Measurements from ENCODE around the gene FAM168A. TPM values are rescaled to one million over a fixed set of nuclear protein-coding genes. Genes with fewer than 3 reads are reported as not detected.

Gene FAM168A
- total RNA-seq, 1 experiment from 2014 or later = 21.1 TPM

DNA sequence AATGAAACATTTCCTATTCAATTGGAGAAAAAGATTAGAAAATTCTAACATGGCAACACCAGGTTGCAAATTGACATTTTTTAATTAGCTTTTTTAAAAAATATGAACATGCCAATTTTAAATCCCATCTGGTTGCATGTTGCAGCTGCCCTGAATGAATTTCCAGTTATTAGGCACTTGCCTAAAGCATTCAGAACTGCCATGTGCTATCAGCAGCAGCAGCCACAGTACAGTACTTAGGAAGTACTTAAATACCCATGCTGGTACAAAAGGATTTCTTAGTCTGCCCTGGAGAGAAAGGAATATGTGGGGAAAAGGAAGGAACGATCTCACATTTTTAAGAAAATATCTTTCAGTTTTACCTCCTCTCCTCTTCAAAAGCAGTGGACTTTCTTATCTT lies 46.2 kb downstream of the FAM168A start:
- Histone ChIP-seq H2AK5ac (ENCODE audit: insufficient read length, low read length) (no peak overlapping the region), H4K91ac (ENCODE audit: insufficient read length, low read depth, low read length) (no peak overlapping the region), H3K23me2 (ENCODE audit: insufficient read length, low read depth, low read length, poor library complexity, severe bottlenecking) (no peaks in the 10 kb centered on the region), H4K20me1 (ENCODE audit: control insufficient read depth, insufficient read depth, insufficient read length) (no peaks in the 10 kb centered on the region), H3K27ac (ENCODE audit: insufficient read length, low read depth, low read length) (no peak overlapping the region), H3K27me3 (ENCODE audit: insufficient read depth, low read length) (no peaks in the 10 kb centered on the region), H3K18ac (ENCODE audit: insufficient read length, low read depth, low read length) (no peak overlapping the region), H3K4me1 (ENCODE audit: insufficient read depth, low read length) (peaks cover 7% of the 10 kb centered on the region), H3K9ac (ENCODE audit: extremely low read depth, insufficient read length, low read length) (no peak overlapping the region), H3K23ac (ENCODE audit: insufficient read length, low read depth, low read length) (no peak overlapping the region), H3K9me3 (ENCODE audit: control insufficient read depth, low read depth, low read length) (no peaks in the 10 kb centered on the region), H3K4me2 (ENCODE audit: insufficient read depth, insufficient read length, low read length) (no peak overlapping the region), H4K5ac (ENCODE audit: insufficient read length, low read depth, low read length) (no peak overlapping the region), H4K8ac (replicated peaks; ENCODE audit: insufficient read length, low read depth, low read length) (no peak overlapping the region), H2BK12ac (ENCODE audit: insufficient read length, low read depth, low read length) (no peak overlapping the region), H2BK120ac (ENCODE audit: low read depth, low read length, poor library complexity, severe bottlenecking) (no peak overlapping the region), H2BK20ac (ENCODE audit: low read depth, low read length, poor library complexity, severe bottlenecking) (no peak overlapping the region), H3T11ph (ENCODE audit: low read length) (no peak overlapping the region), H3K14ac (ENCODE audit: insufficient read depth, low read length) (no peak overlapping the region), H2BK5ac (ENCODE audit: insufficient read length, low read length) (no peak overlapping the region), H3K79me2 (ENCODE audit: insufficient read depth, low read length) (no peaks in the 10 kb centered on the region; the same call in 1 of the 2 replicates), H3K56ac (ENCODE audit: insufficient read length, low read depth, low read length) (no peak overlapping the region), H2BK15ac (ENCODE audit: low read depth, low read length) (no peak overlapping the region), H3K79me1 (ENCODE audit: insufficient read depth, low read depth, low read length, poor library complexity, severe bottlenecking) (peaks cover 3% of the 10 kb centered on the region), H2AFZ (ENCODE audit: low read length) (no peak overlapping the region), H3K4ac (ENCODE audit: low read depth, low read length) (no peak overlapping the region)
- no CpG with 5 or more reads among the region's 1 CpG for WGBS (ENCODE audit: extremely low coverage, insufficient read length, low lambda C conversion rate)
- H3K9me3 Mint-ChIP-seq = no peaks in the 10 kb centered on the region
- H3K27me3 Mint-ChIP-seq (ENCODE audit: low read depth) = no peaks in the 10 kb centered on the region
- H3K4me1 Mint-ChIP-seq = peaks cover 28 to 42% of the 10 kb centered on the region in 2 experiments
- TF ChIP-seq, protein P1, sequence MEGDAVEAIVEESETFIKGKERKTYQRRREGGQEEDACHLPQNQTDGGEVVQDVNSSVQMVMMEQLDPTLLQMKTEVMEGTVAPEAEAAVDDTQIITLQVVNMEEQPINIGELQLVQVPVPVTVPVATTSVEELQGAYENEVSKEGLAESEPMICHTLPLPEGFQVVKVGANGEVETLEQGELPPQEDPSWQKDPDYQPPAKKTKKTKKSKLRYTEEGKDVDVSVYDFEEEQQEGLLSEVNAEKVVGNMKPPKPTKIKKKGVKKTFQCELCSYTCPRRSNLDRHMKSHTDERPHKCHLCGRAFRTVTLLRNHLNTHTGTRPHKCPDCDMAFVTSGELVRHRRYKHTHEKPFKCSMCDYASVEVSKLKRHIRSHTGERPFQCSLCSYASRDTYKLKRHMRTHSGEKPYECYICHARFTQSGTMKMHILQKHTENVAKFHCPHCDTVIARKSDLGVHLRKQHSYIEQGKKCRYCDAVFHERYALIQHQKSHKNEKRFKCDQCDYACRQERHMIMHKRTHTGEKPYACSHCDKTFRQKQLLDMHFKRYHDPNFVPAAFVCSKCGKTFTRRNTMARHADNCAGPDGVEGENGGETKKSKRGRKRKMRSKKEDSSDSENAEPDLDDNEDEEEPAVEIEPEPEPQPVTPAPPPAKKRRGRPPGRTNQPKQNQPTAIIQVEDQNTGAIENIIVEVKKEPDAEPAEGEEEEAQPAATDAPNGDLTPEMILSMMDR (conservative IDR thresholded peaks at IDR 0.05) = no peak
- H3K36me3 Mint-ChIP-seq (ENCODE audit: insufficient read depth in 1 of 3, low read depth in 3 of 3) = no peaks in the 10 kb centered on the region
- no peak overlapping the region for H3K4me3 Mint-ChIP-seq
- peak overlapping the region; percentile 13 to 72 (median 55); a peak in 4 of 7 replicates for H3K27ac Mint-ChIP-seq
- no peak for DNase-seq
